A172 (cell line): ENCODE results near the gene SCRT2. TPM values are rescaled to one million over a fixed set of nuclear protein-coding genes. Genes with fewer than 3 reads are reported as not detected.
"Not testable (repeated sequence)": the region's sequence is repeated elsewhere in the genome, so short reads cannot be mapped to it uniquely, and the experiment has no call there.

Source experiments
- DNase-seq: peaks from one replicate; pipeline ENCODE4 v3.0.0-alpha.2; 2015; ENCODE audit warnings: low spot score
- total RNA-seq: library from RNA; depleted of rRNA; stranded (reverse); fragments of >200 nt; shearing (Covaris generic); gene quantifications from 2 replicates; pipeline ENCODE4 v1.2.3, GENCODE V29; 2014

Gene SCRT2
- total RNA-seq, 1 experiment from 2014 or later, result not detected

GRCh38 chr20:701401-702129, 26.0 kb upstream of the SCRT2 start:
- DNase-seq, result no peak

DNA sequence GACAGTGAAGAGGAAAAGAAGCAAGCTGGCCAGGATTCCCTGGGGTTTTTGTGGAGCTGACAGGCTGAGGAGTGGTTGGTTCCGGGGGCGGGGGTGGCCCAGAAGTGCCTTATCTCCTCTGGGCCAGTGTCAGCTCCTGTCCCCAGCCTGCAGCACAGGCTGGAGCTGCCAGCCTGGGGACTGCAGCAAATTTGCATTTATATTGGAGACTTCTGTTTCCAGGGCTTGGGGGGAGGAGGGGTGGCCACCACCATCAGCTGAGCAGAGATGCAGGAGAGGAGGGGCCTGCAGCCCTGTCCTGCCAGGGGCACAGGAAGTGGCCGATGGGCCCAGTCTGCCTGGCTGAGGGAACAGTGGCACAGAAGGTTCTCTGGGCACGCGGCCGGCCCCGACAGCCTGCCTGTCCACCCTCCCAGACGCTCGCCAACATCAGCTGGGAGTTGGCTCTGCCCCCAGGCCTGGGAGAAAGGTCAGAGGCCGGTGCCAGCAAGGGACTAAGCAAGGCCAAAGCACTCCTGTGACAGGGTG, 24.3 kb upstream of the SCRT2 start:
- no peak for DNase-seq

- DNase-seq, result no peak
These were observed 23.7 kb upstream of the SCRT2 start for GRCh38 chr20:699342-699741.

DNA sequence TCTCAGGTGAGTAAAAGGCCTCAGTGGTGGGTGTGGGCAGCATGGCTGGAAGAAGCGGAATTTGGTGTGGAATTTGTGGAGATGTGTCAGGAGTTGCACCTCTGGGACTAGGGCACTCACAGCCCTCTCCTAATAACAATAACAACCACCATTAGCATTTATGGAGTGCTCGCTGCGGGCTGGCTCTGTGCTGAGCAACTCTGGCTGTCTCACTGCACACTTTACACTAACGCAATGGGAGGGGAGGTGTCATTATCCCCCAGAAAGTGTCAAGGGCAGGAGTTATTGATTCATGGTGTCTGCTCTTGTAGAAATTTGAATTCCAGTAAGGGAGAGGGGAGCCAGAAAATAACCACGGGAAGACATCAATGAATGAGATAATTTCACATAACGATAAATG, 22.7 kb upstream of the SCRT2 start:
- no peak for DNase-seq

- no peak for DNase-seq
These were observed 22.2 kb upstream of the SCRT2 start for GRCh38 chr20:697826-698225.

DNA sequence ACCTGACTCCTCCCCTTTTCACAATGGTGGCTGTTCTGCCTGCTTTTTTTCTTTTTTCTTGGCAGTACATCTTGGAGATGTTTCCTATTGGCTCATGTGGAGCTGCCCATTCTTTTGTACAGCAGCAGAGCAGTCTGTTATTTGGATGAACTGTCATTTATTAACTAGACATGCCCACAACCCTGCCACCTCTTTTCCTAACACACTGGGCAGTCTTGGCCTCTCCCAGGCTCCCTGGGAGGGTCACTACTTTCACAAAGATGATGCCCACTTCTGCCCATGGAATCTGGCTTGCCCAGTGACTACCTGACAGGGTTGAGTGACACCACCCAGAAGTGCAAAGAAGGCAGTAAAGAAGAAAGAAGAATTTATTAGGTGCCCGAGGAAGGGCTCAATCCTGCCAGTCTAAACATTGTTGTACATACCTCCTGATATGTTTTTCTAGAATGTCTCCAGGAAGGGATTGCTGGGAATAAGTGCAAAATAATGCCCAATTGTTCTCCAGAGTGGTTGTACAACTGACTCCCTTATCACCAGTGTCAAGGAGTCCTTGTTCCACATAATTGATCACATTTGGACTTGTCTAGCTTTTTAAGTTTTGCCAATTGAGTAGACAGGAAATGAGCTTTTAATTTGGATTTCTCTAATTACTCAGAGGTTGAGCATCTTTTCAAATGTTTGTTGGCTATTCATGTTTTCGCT, 19.7 kb upstream of the SCRT2 start:
- DNase-seq, result no peak

DNA sequence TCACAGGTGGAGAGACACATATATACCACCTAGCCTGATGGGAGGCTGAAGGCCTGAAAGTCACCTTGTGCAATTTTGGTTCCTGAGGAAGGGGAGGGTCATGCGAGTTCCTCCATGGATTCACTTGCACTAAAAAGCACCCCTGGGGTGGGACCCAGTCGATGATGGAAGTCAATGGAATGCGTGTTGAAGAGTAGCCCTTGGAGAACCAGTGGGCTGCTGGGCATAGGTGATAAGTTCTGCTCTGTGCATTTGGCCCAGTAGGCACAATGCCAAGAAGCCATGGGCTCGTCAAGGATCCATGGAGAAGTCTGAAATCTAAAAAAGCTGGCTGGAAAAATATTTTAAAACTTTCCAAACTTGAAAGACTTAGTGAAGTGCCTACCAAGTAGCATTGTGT, 18.9 kb upstream of the SCRT2 start:
- DNase-seq, result no peak

DNA sequence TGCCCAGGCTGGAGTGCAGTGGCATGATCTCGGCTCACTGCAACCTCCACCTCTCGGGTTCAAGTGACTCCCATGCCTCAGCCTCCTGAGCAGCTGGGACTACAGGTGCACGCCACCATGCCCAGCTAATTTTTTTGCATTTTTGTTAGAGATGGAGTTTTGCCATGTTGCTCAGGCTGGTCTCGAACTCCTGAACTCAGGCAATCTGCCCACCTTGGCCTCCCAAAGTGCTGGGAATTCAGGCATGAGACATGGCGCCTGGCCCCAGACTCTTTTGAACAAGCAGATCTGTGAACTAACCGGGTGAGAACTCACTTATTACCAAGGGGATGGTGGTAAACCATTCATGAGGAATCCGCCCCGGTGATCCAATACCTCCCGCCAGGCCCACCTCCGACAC, 18.2 kb upstream of the SCRT2 start:
- not testable (repeated sequence) for DNase-seq

DNA sequence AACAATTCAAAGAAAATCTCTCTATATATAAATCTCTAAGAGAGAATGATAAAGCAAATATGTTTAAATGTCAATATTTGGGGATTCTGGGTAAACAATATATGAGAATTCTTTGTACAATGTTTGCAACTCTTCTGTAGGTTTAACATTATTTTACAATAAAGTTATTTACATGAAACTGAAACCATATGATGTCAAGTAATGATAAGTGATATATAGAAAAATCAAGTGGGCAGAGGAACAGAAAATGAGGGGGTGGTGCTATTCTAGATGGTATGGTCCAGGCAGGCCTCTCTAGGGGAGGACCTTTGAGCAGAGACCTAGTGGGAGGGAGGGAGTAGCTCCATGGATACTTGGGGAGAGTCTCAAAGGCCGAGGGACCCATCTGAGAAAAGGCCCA, 16.4 kb upstream of the SCRT2 start:
- DNase-seq, result no peak

DNA sequence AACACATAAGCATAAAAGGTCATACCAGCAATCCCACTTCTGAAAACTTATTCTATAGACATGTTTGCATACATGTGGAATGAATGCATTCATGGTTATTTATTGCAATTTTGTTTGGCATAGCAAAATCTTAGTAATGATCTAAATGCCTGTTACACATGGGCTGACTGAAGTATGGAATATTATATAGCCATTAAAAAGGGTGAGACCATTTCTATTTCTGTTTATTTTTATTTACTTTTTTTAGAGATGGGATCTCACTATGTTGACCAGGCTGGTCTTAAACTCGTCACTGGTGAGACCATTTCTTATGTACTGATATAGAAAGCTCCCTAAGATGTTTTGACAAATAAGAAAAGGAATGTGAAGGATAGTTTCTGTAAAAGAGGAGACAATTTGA, 14.3 kb upstream of the SCRT2 start:
- no peak for DNase-seq

- DNase-seq, result no peak
These were observed 13.7 kb upstream of the SCRT2 start for GRCh38 chr20:689348-689747.

DNA sequence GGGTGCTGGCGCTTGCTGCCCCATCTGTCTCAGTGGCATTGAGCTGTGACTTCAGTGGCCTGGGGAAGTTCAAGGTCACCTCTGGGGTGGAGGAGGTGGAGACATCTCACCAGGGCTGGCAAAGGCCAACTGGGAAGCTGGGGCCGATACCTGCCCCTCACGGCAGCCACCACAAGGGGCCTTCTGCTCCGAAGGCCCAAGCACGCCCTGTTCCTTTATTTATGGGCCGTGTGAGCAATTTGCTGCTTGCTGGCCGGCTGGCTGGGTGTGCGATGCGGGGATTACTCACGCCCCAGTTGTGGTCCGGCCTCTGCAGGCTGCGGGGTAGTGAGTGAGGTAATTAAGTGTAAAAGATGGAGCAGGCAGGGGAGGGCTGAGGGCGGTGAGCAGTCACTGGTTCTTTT, 13.2 kb upstream of the SCRT2 start:
- DNase-seq, result peak; percentile 41

GRCh38 chr20:687468-688203, 12.0 kb upstream of the SCRT2 start:
- no peak for DNase-seq

GRCh38 chr20:684676-685319, 9.2 kb upstream of the SCRT2 start:
- DNase-seq, result no peak

GRCh38 chr20:682123-682522, 6.5 kb upstream of the SCRT2 start:
- no peak for DNase-seq

GRCh38 chr20:680638-681187, 5.1 kb upstream of the SCRT2 start:
- DNase-seq, result no peak

GRCh38 chr20:677957-678356, 2.4 kb upstream of the SCRT2 start:
- DNase-seq, result no peak

- no peak for DNase-seq
These were observed 1.4 kb upstream of the SCRT2 start for GRCh38 chr20:676967-677366.

DNA sequence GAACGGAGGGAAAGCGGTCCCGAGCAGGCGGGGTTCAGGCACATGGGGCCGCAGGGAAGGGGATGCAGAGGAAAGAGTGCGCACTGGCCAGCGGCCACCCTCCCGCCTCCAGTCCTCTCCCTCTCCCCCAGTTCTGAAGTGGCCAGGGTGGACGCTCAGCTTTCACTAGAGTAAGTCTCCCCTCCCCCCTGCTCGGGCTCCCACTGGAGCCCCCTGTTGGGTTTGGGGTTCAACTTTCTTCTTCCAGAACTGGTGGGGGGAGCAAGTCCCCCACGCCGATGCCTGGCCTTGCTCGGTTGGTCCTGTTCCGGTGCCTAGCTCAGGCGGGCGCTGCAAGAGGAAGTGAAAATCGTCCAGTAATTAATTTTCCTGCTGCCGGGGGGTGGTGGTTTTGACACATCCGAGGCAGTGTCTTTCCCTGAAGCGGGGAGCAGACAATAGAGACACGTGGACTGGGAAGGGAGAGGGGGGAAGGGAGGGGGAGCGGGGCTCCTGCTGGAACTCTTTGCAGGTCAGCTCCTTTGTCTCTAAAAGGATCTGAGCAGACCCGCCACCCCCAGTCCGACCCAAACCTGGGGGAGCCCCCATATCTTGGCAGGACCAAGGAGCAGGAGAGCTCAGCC, 824 bp upstream of the SCRT2 start:
- DNase-seq, result no peak

GRCh38 chr20:675033-675452, 559 bp downstream of the SCRT2 start:
- DNase-seq, result no peak

- no peak for DNase-seq
These were observed 2.0 kb downstream of the SCRT2 start for GRCh38 chr20:673603-674001.
